DLD1 (cell line): ENCODE results near the gene DOCK8.

Experiments
- in situ Hi-C: cut with HindIII; loops from 2 replicates; pipeline ENCODE4 v1.10.0; 2017; ENCODE audit warnings: low sequenced_read_pairs

DOCK8 gene

DNA sequence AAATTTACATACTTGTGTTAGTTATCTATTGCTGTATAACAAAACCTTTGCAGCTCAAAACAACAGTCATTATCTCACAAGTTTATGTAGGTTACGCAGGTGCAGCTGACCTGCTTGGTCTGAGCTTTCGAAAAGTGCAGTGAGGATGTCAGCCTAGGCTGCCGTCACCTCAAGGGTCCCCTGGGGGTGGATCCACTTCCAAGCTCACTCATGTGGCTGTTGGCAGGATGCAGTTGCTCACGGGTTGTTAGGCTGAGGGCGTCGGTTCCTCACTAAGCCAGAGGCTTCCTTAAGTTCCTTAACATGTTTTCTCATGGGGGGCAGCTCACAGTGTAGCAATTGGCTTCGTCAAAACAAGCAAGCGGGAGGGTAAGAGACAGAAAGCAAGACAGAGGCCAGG, 139.8 kb downstream of the DOCK8 start:
- in situ Hi-C loops: no loop called here

GRCh38 chr9:357560-357959, 142.9 kb downstream of the DOCK8 start:
- in situ Hi-C loops: no loop called here

- in situ Hi-C loops: no loop called here
Measured at GRCh38 chr9:362561-363273, 148.1 kb downstream of the DOCK8 start.

DNA sequence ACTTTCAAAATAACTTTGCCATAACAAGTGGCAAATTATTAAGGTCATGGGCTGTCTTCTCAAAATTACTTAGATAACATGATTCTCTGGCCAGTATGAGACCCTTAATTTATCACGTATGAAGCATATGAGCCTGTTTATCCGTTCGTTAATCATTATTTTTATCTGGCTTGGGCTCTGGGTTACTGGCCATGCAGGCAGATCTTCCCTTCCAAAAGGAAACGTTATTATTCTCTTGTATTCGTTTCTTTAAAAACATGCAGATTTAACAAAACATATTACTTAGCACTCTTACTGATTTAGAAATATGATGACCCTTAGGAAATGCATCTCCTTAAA, 148.6 kb downstream of the DOCK8 start:
- in situ Hi-C loops: no loop called here

DNA sequence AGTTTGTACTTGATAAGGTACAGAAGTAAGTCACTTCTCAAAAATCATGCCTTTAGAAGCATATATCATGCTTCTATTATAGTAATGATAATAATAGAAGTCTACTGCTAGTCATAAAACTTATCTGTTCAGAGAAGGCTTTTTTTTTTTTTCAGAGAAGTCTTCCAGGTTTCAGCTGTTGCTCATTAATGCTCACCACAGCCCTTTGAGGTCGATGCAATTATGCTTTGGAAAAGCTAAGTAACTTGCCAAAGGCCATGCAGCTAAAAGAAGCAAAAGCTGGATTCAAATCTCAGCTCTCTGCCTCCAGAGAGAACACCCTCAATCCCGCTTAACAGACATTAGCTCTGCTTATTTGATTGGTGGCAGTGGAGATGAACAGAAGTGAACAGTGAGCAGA, 150.8 kb downstream of the DOCK8 start:
- in situ Hi-C loops: no loop called here

- in situ Hi-C loops: no loop called here
Measured at GRCh38 chr9:366620-367019, 152.0 kb downstream of the DOCK8 start.

GRCh38 chr9:370086-370485, 155.4 kb downstream of the DOCK8 start:
- in situ Hi-C loops: no loop called here

DNA sequence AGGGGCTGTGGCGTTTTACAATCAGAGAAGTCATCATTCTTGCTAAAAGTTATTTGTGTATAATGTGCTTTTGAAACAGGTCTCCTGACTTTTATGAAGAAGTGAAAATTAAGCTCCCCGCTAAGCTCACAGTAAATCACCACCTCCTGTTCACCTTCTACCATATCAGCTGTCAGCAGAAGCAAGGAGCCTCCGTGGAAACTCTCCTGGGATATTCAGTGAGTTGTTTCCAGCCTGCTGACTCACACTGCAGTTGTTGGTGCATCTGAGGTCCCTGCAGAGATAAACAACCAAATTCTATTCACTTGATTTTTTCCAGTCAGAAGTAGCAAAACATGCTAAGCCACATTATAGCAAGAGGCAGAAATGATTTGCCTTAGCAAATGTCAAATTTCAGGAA, 156.7 kb downstream of the DOCK8 start:
- in situ Hi-C loops: no loop called here

DNA sequence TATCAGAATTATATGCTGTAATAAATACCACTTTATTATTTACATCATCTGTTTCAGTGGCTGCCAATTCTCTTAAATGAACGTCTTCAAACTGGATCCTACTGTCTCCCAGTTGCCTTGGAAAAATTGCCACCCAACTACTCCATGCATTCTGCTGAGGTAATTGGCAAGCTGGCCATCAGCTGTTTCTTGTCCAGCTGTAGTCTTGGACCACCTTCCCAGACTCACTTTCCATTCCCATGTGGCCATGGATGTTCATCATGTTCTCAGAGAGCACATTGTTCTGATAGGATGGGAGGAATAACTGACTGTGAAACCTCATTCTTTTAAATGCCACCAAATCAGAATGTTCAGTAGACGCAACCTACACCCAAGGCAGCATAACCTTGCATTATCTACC, 157.5 kb downstream of the DOCK8 start:
- in situ Hi-C loops: no loop called here

GRCh38 chr9:373759-374206, 159.1 kb downstream of the DOCK8 start:
- in situ Hi-C loops: no loop called here

DNA sequence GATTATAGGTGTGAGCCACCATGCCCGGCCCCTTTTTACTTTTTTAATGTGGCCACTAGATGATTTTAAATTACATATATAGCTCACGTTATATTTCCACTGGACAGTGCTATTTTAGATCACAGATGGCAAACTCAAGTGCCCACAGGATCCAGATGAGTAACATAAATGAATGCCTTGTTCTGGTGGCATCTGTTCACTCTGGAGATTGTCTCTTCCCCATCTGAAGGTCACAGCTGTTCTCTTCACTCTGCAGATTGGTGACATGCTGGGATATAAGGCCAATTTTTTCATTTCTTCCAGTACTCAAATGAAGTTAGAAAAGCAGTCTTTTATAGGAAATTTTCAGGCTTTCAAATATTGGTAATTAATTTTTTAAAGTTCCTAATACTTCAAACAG, 160.1 kb downstream of the DOCK8 start:
- in situ Hi-C loops: no loop called here

DNA sequence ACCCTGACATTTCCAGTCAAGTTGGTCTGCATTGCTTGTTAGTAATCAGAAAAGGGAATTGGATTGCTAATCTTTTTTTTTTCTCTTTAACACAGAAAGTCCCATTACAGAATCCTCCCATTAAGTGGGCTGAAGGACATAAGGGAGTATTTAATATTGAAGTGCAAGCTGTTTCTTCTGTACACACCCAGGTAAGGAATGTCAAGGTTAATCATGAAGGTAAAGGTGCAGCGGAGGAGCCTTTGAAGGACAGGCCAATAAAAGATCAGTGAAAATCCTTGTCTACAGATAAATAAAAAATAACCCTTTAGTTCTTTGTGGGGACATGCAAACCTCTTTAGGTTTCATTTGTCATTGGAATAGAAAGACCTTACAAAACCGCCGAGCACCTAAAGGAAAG, 161.4 kb downstream of the DOCK8 start:
- in situ Hi-C loops: no loop called here

DNA sequence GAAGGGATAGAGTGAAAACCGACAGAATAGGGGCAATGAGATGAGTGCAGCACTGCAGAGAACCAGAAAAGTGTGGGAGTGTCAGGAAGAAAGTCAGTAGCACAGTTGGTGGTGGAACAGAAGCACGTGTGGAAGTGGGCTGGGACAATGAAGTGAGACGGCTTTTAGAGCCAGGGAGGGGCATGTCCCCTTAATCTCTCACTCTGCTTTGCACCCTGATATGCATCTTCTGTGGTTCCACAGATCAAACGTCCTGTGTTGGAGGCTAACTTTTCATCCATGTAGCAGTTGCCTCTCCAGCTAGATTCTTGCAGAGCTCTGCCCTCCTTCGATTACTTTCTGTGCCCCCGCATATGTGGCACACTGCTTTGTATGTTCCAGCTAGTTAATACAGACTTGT, 163.6 kb downstream of the DOCK8 start:
- in situ Hi-C loops: no loop called here

GRCh38 chr9:382383-382782, 167.7 kb downstream of the DOCK8 start:
- in situ Hi-C loops: no loop called here

- in situ Hi-C loops: no loop called here
Measured at GRCh38 chr9:385818-386398, 171.2 kb downstream of the DOCK8 start.

GRCh38 chr9:389159-389558, 174.5 kb downstream of the DOCK8 start:
- in situ Hi-C loops: no loop called here

DNA sequence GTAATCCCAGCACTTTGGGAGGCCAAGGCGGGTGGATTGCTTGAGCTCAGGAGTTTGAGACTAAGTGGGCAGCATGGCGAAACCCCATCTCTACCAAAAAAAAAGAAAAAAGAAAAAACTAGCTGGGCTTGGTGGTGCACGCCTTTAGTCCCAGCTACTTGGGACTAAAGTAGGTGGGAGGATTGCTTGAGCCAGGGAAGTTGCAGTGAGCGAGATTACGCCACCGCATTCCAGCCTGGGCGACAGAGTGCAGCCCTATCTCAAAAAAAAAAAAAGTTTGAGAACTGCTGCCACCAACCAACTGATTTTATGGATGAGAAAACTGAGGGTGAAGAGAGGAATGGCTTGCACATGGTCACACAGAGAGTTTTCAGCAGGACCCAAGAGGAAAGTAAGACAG, 175.1 kb downstream of the DOCK8 start:
- in situ Hi-C loops: no loop called here

DNA sequence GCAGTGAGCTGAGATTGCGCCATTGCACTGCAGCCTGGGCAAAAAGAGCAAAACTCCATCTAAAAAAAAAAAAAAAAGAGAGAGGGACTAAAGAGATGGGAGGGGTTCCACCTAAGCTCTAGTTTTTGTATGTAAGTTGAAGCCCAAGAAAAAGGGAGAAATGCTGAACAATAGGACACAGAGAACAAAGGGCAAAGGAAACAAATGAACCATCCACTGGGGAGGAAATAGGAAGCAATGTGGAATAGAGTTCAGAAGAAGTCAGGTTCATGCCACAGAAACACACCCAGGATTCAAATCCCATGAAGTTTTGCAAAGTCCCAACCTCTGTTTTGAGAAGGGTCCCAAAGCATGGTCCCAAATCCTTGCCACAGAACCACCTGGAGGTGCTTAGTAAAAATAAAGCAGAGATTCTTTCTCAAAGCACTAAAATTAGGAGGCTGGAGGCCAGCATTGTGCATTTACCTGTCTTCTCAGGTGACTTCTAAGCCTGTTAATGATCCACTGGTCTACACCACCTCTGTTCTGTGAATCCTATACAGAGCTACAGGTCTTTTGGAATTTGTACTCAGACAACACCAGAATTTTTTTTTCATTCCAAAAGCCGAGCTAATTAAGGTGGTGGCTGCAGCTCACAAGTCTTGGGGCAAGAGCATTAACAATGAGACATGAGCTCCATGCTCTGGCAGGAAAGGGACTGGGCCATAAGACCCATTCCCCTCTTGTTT, 177.6 kb downstream of the DOCK8 start:
- in situ Hi-C loops: no loop called here

GRCh38 chr9:394347-395052, 179.8 kb downstream of the DOCK8 start:
- in situ Hi-C loops: no loop called here

GRCh38 chr9:396396-396795, 181.7 kb downstream of the DOCK8 start:
- in situ Hi-C loops: no loop called here

- in situ Hi-C loops: no loop called here
Measured at GRCh38 chr9:398085-398484, 183.4 kb downstream of the DOCK8 start.

DNA sequence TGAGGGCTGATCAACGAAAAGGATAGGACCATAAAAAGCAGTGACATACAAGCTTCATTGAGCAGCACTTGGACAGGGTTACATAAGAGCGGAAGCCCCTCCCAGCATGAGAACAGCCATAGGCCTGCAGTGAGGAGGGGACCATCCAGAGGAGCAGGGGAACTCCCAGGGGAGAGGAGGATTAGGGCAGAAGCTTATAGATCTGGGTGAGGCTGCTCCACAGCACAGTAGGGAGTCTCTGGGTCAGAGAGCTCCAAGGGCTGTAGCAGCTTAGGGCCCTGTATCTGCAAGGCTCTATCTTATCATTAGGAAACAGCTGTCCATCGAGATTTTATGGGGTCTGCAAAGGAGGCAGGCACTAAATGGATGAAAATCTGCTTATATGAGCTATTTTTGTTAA, 186.6 kb downstream of the DOCK8 start:
- in situ Hi-C loops: no loop called here
